H1 (cell line): Measurements from ENCODE around the gene FLNC. TPM values are rescaled to one million over a fixed set of nuclear protein-coding genes. Genes with fewer than 3 reads are reported as not detected.
A peak's percentile ranks its signal among the peaks of the same experiment; 100 is the strongest.

Source experiments
- CTCF ChIA-PET: fragments of 300-600 bp; sonication (Branson Sonifier 250); formaldehyde crosslinking; loops from one replicate; lab custom pipeline; 2021; ENCODE audit not compliant: partially characterized antibody; lab: Charles Lee
- POLR2A ChIA-PET: fragments of 300-600 bp; sonication (Branson Sonifier 250); formaldehyde crosslinking; loops from one replicate; lab custom pipeline; 2021; ENCODE audit warnings: inconsistent platforms; ENCODE audit not compliant: partially characterized antibody; lab: Charles Lee
- DNase-seq, 2 experiments: peaks; one replicate each; pipeline versions ENCODE4 v3.0.0 to v3.0.0-alpha.2; 2010 to 2022; ENCODE audit warnings: low spot score in 2 of 2, low read depth in 1 of 2, mixed read lengths in 1 of 2
- FAIRE-seq: peaks from 2 replicates; lab custom pipeline; 2011; peaks lifted over from hg19 to GRCh38; lab: Jason Lieb, UNC
- H2AFZ ChIP-seq: 2 replicates; pipeline ENCODE4 v1.8.1; 2012; ENCODE audit warnings: low read length, inconsistent platforms
- H2AK5ac ChIP-seq: 2 replicates; pipeline ENCODE4 v1.6.1; 2013; ENCODE audit warnings: low read depth, low read length
- H2BK120ac ChIP-seq: replicated peaks from 2 replicates; pipeline ENCODE3; 2013; ENCODE audit warnings: low read depth, low read length, inconsistent platforms
- H2BK12ac ChIP-seq: 2 replicates; pipeline ENCODE4 v1.6.1; 2013; ENCODE audit warnings: low read depth, low read length
- H2BK15ac ChIP-seq: 2 replicates; pipeline ENCODE4 v1.6.1; 2013; ENCODE audit warnings: low read length
- H2BK20ac ChIP-seq: 2 replicates; pipeline ENCODE4 v1.6.1; 2013; ENCODE audit warnings: low read length
- H2BK5ac ChIP-seq: 2 replicates; pipeline ENCODE4 v1.6.1; 2013; ENCODE audit warnings: low read depth, low read length
- H3K14ac ChIP-seq: 2 replicates; pipeline ENCODE4 v1.6.1; 2013; ENCODE audit warnings: inconsistent platforms; ENCODE audit not compliant: insufficient read length
- H3K18ac ChIP-seq: 2 replicates; pipeline ENCODE4 v1.6.1; 2013; ENCODE audit warnings: low read length; ENCODE audit errors: extremely low read depth
- H3K23ac ChIP-seq: 2 replicates; pipeline ENCODE4 v1.6.1; 2013; ENCODE audit warnings: inconsistent platforms; ENCODE audit not compliant: insufficient read length
- H3K23me2 ChIP-seq: 2 replicates; pipeline ENCODE4 v1.6.1; 2013; ENCODE audit warnings: low read depth, low read length
- H3K27ac ChIP-seq: 2 replicates; pipeline ENCODE4 v1.6.1; 2011; ENCODE audit warnings: low read depth, low read length, inconsistent platforms
- H3K27me3 ChIP-seq, 4 experiments: replicated peaks in 1 of 4; 1 replicate in 1 of 4; 2 replicates in 3 of 4; pipeline versions ENCODE4 v1.6.1 to v1.8.1; 2011 to 2013; ENCODE audit warnings: low read length in 3 of 4, mild to moderate bottlenecking in 3 of 4, inconsistent platforms in 2 of 4, mixed read lengths in 2 of 4, moderate library complexity in 1 of 4; ENCODE audit not compliant: control insufficient read depth in 3 of 4, insufficient read depth in 3 of 4; ENCODE audit errors: extremely low read depth in 1 of 4
- H3K36me3 ChIP-seq, 4 experiments: 2 replicates each; pipeline versions ENCODE4 v1.6.1 to v1.8.1; 2011 to 2013; ENCODE audit warnings: mild to moderate bottlenecking in 4 of 4, low read length in 3 of 4, moderate library complexity in 2 of 4, control low read depth in 1 of 4, inconsistent platforms in 1 of 4; ENCODE audit not compliant: insufficient read depth in 4 of 4, control insufficient read depth in 2 of 4
- H3K4ac ChIP-seq: replicated peaks from 2 replicates; pipeline ENCODE3; 2013; ENCODE audit warnings: low read length, low read depth, mixed read lengths, inconsistent platforms; ENCODE audit not compliant: insufficient read length
- H3K4me1 ChIP-seq, 4 experiments: replicated peaks in 1 of 4; 1 replicate in 1 of 4; 2 replicates in 3 of 4; pipeline versions ENCODE4 v1.6.1 to v1.8.1; 2011 to 2013; ENCODE audit warnings: low read length in 3 of 4, inconsistent platforms in 2 of 4, mixed read lengths in 1 of 4; ENCODE audit not compliant: insufficient read depth in 4 of 4, control insufficient read depth in 3 of 4
- H3K4me2 ChIP-seq, 2 experiments: 2 replicates each; pipeline versions ENCODE4 v1.6.1 to v1.8.1; 2011 to 2013; ENCODE audit warnings: low read depth in 2 of 2, low read length in 2 of 2, control low read depth in 1 of 2, inconsistent platforms in 1 of 2, mild to moderate bottlenecking in 1 of 2; ENCODE audit not compliant: insufficient read depth in 1 of 2
- H3K4me3 ChIP-seq, 4 experiments: fragments of 200-600, 300-600 bp in 1 of 4; sonication (generic), shearing (Covaris generic), sonication (Bioruptor Twin) in 1 of 4; 2 replicates each; pipeline versions ENCODE4 v1.5.1 to v1.8.1; 2011 to 2016; ENCODE audit warnings: low read length in 4 of 4, low read depth in 3 of 4, control low read depth in 2 of 4, inconsistent platforms in 2 of 4, mild to moderate bottlenecking in 2 of 4, mixed read lengths in 1 of 4, moderate library complexity in 1 of 4; ENCODE audit not compliant: insufficient read depth in 2 of 4; ENCODE audit errors: extremely low read depth in 1 of 4
- H3K56ac ChIP-seq: replicated peaks from 2 replicates; pipeline ENCODE3; 2013; ENCODE audit warnings: low read depth, mild to moderate bottlenecking, mixed read lengths, low read length, inconsistent platforms; ENCODE audit not compliant: insufficient read length
- H3K79me1 ChIP-seq: 2 replicates; pipeline ENCODE4 v1.6.1; 2013; ENCODE audit warnings: low read depth, low read length, control low read depth
- H3K79me2 ChIP-seq, 2 experiments: 2 replicates each; pipeline versions ENCODE4 v1.6.1 to v1.8.1; 2012 to 2013; ENCODE audit warnings: low read length in 2 of 2, mild to moderate bottlenecking in 2 of 2, inconsistent platforms in 1 of 2; ENCODE audit not compliant: insufficient read depth in 2 of 2, control insufficient read depth in 1 of 2
- H3K9ac ChIP-seq, 4 experiments: replicated peaks in 1 of 4; 1 replicate in 1 of 4; 2 replicates in 3 of 4; pipeline versions ENCODE4 v1.6.1 to v1.8.1; 2011 to 2013; ENCODE audit warnings: low read depth in 3 of 4, low read length in 3 of 4, control low read depth in 2 of 4, mild to moderate bottlenecking in 2 of 4, moderate library complexity in 2 of 4, inconsistent platforms in 1 of 4; ENCODE audit errors: extremely low read depth in 1 of 4
- H3K9me3 ChIP-seq, 2 experiments: 2 replicates each; pipeline versions ENCODE4 v1.6.1 to v1.8.1; 2012 to 2013; ENCODE audit warnings: mild to moderate bottlenecking in 2 of 2, moderate library complexity in 2 of 2, control low read depth in 1 of 2, inconsistent platforms in 1 of 2, low read depth in 1 of 2, low read length in 1 of 2, mixed read lengths in 1 of 2; ENCODE audit not compliant: insufficient read depth in 2 of 2
- H4K20me1 ChIP-seq, 2 experiments: replicated peaks in 1 of 2; 2 replicates each; pipeline versions ENCODE3 to v1.8.1; 2011 to 2013; ENCODE audit warnings: inconsistent platforms in 2 of 2, low read length in 2 of 2, mild to moderate bottlenecking in 1 of 2; ENCODE audit not compliant: insufficient read depth in 2 of 2, control insufficient read depth in 1 of 2
- H4K5ac ChIP-seq: 2 replicates; pipeline ENCODE4 v1.6.1; 2013; ENCODE audit warnings: low read length, low read depth, mixed read lengths, inconsistent platforms; ENCODE audit not compliant: insufficient read length
- H4K8ac ChIP-seq: 2 replicates; pipeline ENCODE4 v1.8.0; 2013; ENCODE audit warnings: mild to moderate bottlenecking, moderate library complexity, low read length, inconsistent platforms; ENCODE audit not compliant: insufficient read depth; ENCODE audit errors: extremely low read depth
- H4K91ac ChIP-seq: replicated peaks from 2 replicates; pipeline ENCODE3; 2013; ENCODE audit warnings: low read length, mixed read lengths, inconsistent platforms; ENCODE audit not compliant: insufficient read length
- HDAC2 ChIP-seq, 2 experiments: fragments of 300-600 bp in 1 of 2; sonication (generic) in 1 of 2; IDR thresholded peaks; 2 replicates each; pipeline ENCODE4 v1.6.1; 2011 to 2012; ENCODE audit warnings: low read depth in 2 of 2, low read length in 2 of 2, mild to moderate bottlenecking in 2 of 2, moderate library complexity in 2 of 2, borderline replicate concordance in 1 of 2, inconsistent platforms in 1 of 2
- MAFK ChIP-seq: IDR thresholded peaks from 2 replicates; pipeline ENCODE4 v1.6.1; 2012; ENCODE audit warnings: low read depth, mild to moderate bottlenecking, improper control_type of control experiment, low read length
- POLR2A ChIP-seq, 2 experiments: IDR thresholded peaks; 1 replicate in 1 of 2; 2 replicates in 1 of 2; pipeline ENCODE4 v1.6.1; 2011; ENCODE audit warnings: low read depth in 2 of 2, low read length in 2 of 2, mild to moderate bottlenecking in 2 of 2; ENCODE audit errors: control extremely low read depth in 1 of 2
- SAP30 ChIP-seq: fragments of 300-600 bp; sonication (generic); IDR thresholded peaks from 2 replicates; pipeline ENCODE4 v1.7.1; 2012; ENCODE audit warnings: low read length, moderate library complexity, mild to moderate bottlenecking, inconsistent platforms; ENCODE audit not compliant: insufficient read depth, insufficient replicate concordance
- SP1 ChIP-seq: IDR thresholded peaks from 2 replicates; pipeline ENCODE4 v1.6.1; 2011; ENCODE audit warnings: low read depth, low read length
- TAF7 ChIP-seq: optimal IDR thresholded peaks from 2 replicates; pipeline ENCODE3; 2011; ENCODE audit warnings: low read depth, mild to moderate bottlenecking, inconsistent platforms, low read length, moderate library complexity, borderline replicate concordance
- WGBS, 2 experiments: shearing (Covaris generic) in 1 of 2; methylation state at CpG; one replicate each; pipeline versions ENCODE4 v1.1.6 to v1.1.7; 2013 to 2015; ENCODE audit warnings: low lambda C conversion rate in 2 of 2, mixed read lengths in 2 of 2, inconsistent platforms in 1 of 2, low coverage in 1 of 2, missing lambda C conversion rate in 1 of 2; ENCODE audit not compliant: insufficient replicate concordance in 2 of 2, insufficient coverage in 1 of 2, insufficient read length in 1 of 2; ENCODE audit errors: extremely low coverage in 1 of 2, missing lambda C conversion rate in 1 of 2; 5-methylcytosine and 5-hydroxymethylcytosine counted together
- polyA plus RNA-seq, 7 experiments: library from polyadenylated mRNA; depleted of rRNA in 3 of 7; stranded (reverse) in 5 of 7; unstranded in 2 of 7; fragments of >200 nt in 5 of 7; fragments of 200-250 nt in 2 of 7; gene quantifications; 1 replicate in 5 of 7; 2 replicates in 1 of 7; 4 replicates in 1 of 7; pipeline versions ENCODE4 v1.2.1 to v1.2.3, GENCODE V29; 2011 to 2013; ENCODE audit warnings: missing spikeins in 2 of 7, mixed read lengths in 2 of 7
- total RNA-seq: library from RNA; stranded (reverse); fragmentation: NEBNext Ultra II Directional; extraction: Animal tissue kit (Norgen Biotek cat#: 25700); gene quantifications from 2 replicates; pipeline ENCODE4 v1.2.1, GENCODE V29; 2021

Gene FLNC
- total and polyA plus RNA-seq, 2 of the 8 experiments (the other 6 are each of a cell fraction or from before 2014, with no cell fraction given): 1.9 to 10.7 TPM

- POLR2A ChIA-PET: interaction anchor here (1.1 kb wide), 1 partner anchor 42 kb away, joined by 3 read pairs; no protein-coding TSS in a partner anchor
- no peak for TF ChIP-seq HDAC2 (IDR thresholded peaks at IDR 0.05; ENCODE audit: borderline replicate concordance in 1 of 2, low read depth in 2 of 2, low read length in 2 of 2)
- no peak for TF ChIP-seq SP1
- TF ChIP-seq SAP30: no peak
- TF ChIP-seq POLR2A (IDR thresholded peaks at IDR 0.05; ENCODE audit: control extremely low read depth in 1 of 2, low read depth in 2 of 2, low read length in 2 of 2): no peak
- no peak for TF ChIP-seq MAFK
- TF ChIP-seq TAF7: no peak
- CTCF ChIA-PET: interaction anchor here (1.1 to 2.0 kb wide), 4 partner anchors 9 to 48 kb away, joined by 3 to 7 read pairs (median 4); no protein-coding TSS in a partner anchor
- H3K79me2 ChIP-seq: no peaks in the 10 kb centered on the region
- H3K9ac ChIP-seq: no peak overlapping the region; a peak in 1 of 7 replicates
- no peak overlapping the region for H2BK5ac ChIP-seq
- no peak overlapping the region for H3K4ac ChIP-seq
- H3K18ac ChIP-seq: no peak overlapping the region
- no peak overlapping the region for H4K5ac ChIP-seq
- no peak overlapping the region for H3K4me2 ChIP-seq
- H3K23ac ChIP-seq: no peak overlapping the region
- no peaks in the 10 kb centered on the region for H3K9me3 ChIP-seq
- peaks cover 3 to 33% (median 25%) of the 10 kb centered on the region in 4 experiments; a peak in 6 of 7 replicates for H3K27me3 ChIP-seq
- H2AK5ac ChIP-seq: no peak overlapping the region
- H3K36me3 ChIP-seq: no peaks in the 10 kb centered on the region
- H4K91ac ChIP-seq: no peak overlapping the region
- no peak overlapping the region for H2BK12ac ChIP-seq
- DNase-seq (peak in 1 of 2 experiments; percentile 37), FAIRE-seq (no peak)
- no peak overlapping the region for H3K4me3 ChIP-seq
- no peak overlapping the region for H2BK15ac ChIP-seq
- no peaks in the 10 kb centered on the region for H3K79me1 ChIP-seq
- 88% methylated on average over 19 of the region's 19 CpGs; no CpG with 5 or more reads in 1 of the 2 experiments for WGBS, 2 experiments
- no peak overlapping the region for H3K56ac ChIP-seq
- no peak overlapping the region for H3K27ac ChIP-seq
- no peak overlapping the region for H2AFZ ChIP-seq
- H2BK20ac ChIP-seq: no peak overlapping the region
- no peak overlapping the region; the same call in 1 of the 2 replicates for H4K8ac ChIP-seq
- no peak overlapping the region for H3K14ac ChIP-seq
- H3K23me2 ChIP-seq: peaks cover 11% of the 10 kb centered on the region; the same call in 1 of the 2 replicates
- no peak overlapping the region for H2BK120ac ChIP-seq
- peaks cover 4 to 30% (median 18%) of the 10 kb centered on the region in 4 experiments for H3K4me1 ChIP-seq
- H4K20me1 ChIP-seq: no peaks in the 10 kb centered on the region
Observed at GRCh38 chr7:128906766-128907559, 76.8 kb downstream of the FLNC start.
